ENCODE data around the gene BLOC1S1. TPM values are rescaled to one million over a fixed set of nuclear protein-coding genes. Genes with fewer than 3 reads are reported as not detected.

The BLOC1S1 gene
- total RNA-seq, 1 experiment from 2014 or later, result 87.3 TPM

Other genes with a start within 250 kb of the BLOC1S1 start
- gene OR6C70, start 245.9 kb upstream of the BLOC1S1 start, total RNA-seq (2021; ENCODE audit: unreplicated experiment), result not detected
- gene OR6C68, start 223.7 kb upstream of the BLOC1S1 start, total RNA-seq (2021; ENCODE audit: unreplicated experiment), result not detected
- gene OR6C4, start 166.4 kb upstream of the BLOC1S1 start, total RNA-seq (2021; ENCODE audit: unreplicated experiment), result not detected
- not detected for gene OR2AP1, start 143.6 kb upstream of the BLOC1S1 start, total RNA-seq (2021; ENCODE audit: unreplicated experiment)
- not detected for gene OR10P1, start 79.2 kb upstream of the BLOC1S1 start, total RNA-seq (2021; ENCODE audit: unreplicated experiment)
- 2.5 TPM for gene ITGA7, start 8.1 kb upstream of the BLOC1S1 start, total RNA-seq (2021; ENCODE audit: unreplicated experiment)
- 2.8 TPM for gene RDH5, start 4.3 kb downstream of the BLOC1S1 start, total RNA-seq (2021; ENCODE audit: unreplicated experiment)
- 879 TPM for gene CD63, start 13.0 kb downstream of the BLOC1S1 start, total RNA-seq (2021; ENCODE audit: unreplicated experiment)
- 11.8 TPM for gene GDF11, start 27.1 kb downstream of the BLOC1S1 start, total RNA-seq (2021; ENCODE audit: unreplicated experiment)
- gene SARNP, start 101.7 kb downstream of the BLOC1S1 start, total RNA-seq (2021; ENCODE audit: unreplicated experiment), result 69.3 TPM
- 59.6 TPM for gene ORMDL2, start 102.0 kb downstream of the BLOC1S1 start, total RNA-seq (2021; ENCODE audit: unreplicated experiment)
- 51.9 TPM for gene DNAJC14, start 113.5 kb downstream of the BLOC1S1 start, total RNA-seq (2021; ENCODE audit: unreplicated experiment)
- 0.05 TPM for gene MMP19, start 126.9 kb downstream of the BLOC1S1 start, total RNA-seq (2021; ENCODE audit: unreplicated experiment)
- gene PYM1, start 211.8 kb downstream of the BLOC1S1 start, total RNA-seq (2021; ENCODE audit: unreplicated experiment), result 32.2 TPM
- 7.6 TPM for gene DGKA, start 215.1 kb downstream of the BLOC1S1 start, total RNA-seq (2021; ENCODE audit: unreplicated experiment)
- 1.2 TPM for gene PMEL, start 250.0 kb downstream of the BLOC1S1 start, total RNA-seq (2021; ENCODE audit: unreplicated experiment)

Data from Panc1 (cell line).